Osteoblast (primary cell): ENCODE results near the gene LRRC37A. TPM values are rescaled to one million over a fixed set of nuclear protein-coding genes. Genes with fewer than 3 reads are reported as not detected.
A peak's percentile ranks its signal among the peaks of the same experiment; 100 is the strongest.
"Not testable (repeated sequence)": the region's sequence is repeated elsewhere in the genome, so short reads cannot be mapped to it uniquely, and the experiment has no call there.

Experiments
- DNase-seq: peaks from one replicate; pipeline ENCODE4 v3.0.0; 2011; ENCODE audit warnings: low spot score, mixed read lengths; ENCODE audit not compliant: insufficient read length; ENCODE audit errors: missing footprints
- H2AFZ ChIP-seq: 2 replicates; pipeline ENCODE4 v1.6.0; 2011; ENCODE audit warnings: mild to moderate bottlenecking, low read length
- H3K27ac ChIP-seq: 2 replicates; pipeline ENCODE4 v1.5.1; 2011; ENCODE audit warnings: mild to moderate bottlenecking, low read depth, low read length, moderate library complexity
- H3K27me3 ChIP-seq: 2 replicates; pipeline ENCODE4 v1.6.0; 2012; ENCODE audit warnings: mild to moderate bottlenecking, control low read depth, inconsistent platforms, low read length, moderate library complexity; ENCODE audit not compliant: insufficient read depth
- H3K36me3 ChIP-seq: 2 replicates; pipeline ENCODE4 v1.5.1; 2011; ENCODE audit warnings: mild to moderate bottlenecking, low read length, control low read depth, moderate library complexity; ENCODE audit not compliant: insufficient read depth
- H3K4me1 ChIP-seq: 2 replicates; pipeline ENCODE4 v1.5.1; 2011; ENCODE audit warnings: mild to moderate bottlenecking, low read length, control low read depth, moderate library complexity; ENCODE audit not compliant: insufficient read depth
- H3K4me2 ChIP-seq: 2 replicates; pipeline ENCODE4 v1.6.0; 2011; ENCODE audit warnings: mild to moderate bottlenecking, low read length; ENCODE audit not compliant: insufficient read depth
- H3K4me3 ChIP-seq: fragments of 200-600 bp; sonication (generic); 3 replicates; pipeline ENCODE4 v1.5.1; 2012; ENCODE audit warnings: mild to moderate bottlenecking, low read length, inconsistent platforms; ENCODE audit not compliant: insufficient read depth
- H3K79me2 ChIP-seq: 2 replicates; pipeline ENCODE4 v1.6.0; 2012; ENCODE audit warnings: mild to moderate bottlenecking, low read length, control low read depth, inconsistent platforms; ENCODE audit not compliant: insufficient read depth
- H3K9me3 ChIP-seq: 2 replicates; pipeline ENCODE4 v1.5.1; 2011; ENCODE audit warnings: low read depth, low read length, control low read depth
- H4K20me1 ChIP-seq: 2 replicates; pipeline ENCODE4 v1.6.0; 2012; ENCODE audit warnings: mild to moderate bottlenecking, low read length, control low read depth; ENCODE audit not compliant: insufficient read depth
- total RNA-seq: library from RNA; depleted of rRNA; stranded (reverse); fragments of >200 nt; gene quantifications from 2 replicates; pipeline ENCODE4 v1.2.3, GENCODE V29; 2012
- TF ChIP-seq, protein P1 (sequence below): IDR thresholded peaks from 2 replicates; pipeline ENCODE4 v1.5.1; 2011; ENCODE audit warnings: mild to moderate bottlenecking, low read depth, low read length, moderate library complexity; ENCODE audit errors: extremely low read depth

LRRC37A gene
- total RNA-seq, 1 donor = 6.2 TPM

DNA sequence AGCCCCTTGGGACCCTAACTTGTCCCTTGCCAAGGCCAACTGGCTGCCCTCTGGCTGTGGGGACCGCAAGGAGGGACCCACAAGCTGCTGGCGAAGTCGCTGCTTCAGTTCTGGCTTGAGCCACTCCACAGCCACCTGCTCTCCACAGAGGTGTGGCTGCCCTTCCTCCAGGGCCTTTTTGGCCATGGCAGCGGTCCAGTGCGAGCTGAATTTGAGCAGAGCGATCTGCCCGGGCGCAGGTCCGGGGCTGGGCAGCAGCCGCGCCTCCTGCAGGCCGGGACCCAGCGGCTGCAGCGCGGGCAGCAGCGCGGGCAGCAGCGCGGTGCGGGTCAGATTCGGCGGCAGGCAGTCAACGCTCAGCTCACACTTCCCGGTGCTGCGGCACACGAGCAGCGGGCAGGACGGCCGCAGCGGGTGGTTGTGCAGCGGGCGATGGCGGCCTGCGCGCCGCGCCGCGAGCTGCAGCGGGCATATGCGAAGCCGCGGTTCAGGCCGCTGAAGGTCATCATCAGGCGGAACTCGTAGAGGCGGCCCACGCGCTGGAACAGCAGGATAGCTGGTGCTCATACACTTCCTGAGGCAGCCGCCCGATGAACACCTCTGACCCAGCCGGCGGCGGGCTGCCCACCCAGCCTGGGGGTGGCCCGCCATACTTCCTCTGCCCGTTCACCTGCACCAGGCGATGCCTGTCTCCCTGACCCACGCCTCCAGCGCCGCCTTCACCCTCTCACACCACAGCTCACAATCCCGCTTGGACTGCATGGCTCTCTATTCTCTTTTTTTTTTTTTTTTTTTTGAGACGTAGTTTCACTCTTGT is 34.9 kb upstream of the LRRC37A start:
- H3K27me3 ChIP-seq, H3K36me3 ChIP-seq, H3K27ac ChIP-seq, H4K20me1 ChIP-seq, H3K79me2 ChIP-seq, H3K9me3 ChIP-seq, DNase-seq: not testable (repeated sequence)
- Histone ChIP-seq H2AFZ (peak overlapping the region; percentile 65), H3K4me2 (peak overlapping the region; percentile 74), H3K4me1 (peaks cover 11% of the 10 kb centered on the region), H3K4me3 (peak overlapping the region; percentile 61)
- TF ChIP-seq, protein P1, sequence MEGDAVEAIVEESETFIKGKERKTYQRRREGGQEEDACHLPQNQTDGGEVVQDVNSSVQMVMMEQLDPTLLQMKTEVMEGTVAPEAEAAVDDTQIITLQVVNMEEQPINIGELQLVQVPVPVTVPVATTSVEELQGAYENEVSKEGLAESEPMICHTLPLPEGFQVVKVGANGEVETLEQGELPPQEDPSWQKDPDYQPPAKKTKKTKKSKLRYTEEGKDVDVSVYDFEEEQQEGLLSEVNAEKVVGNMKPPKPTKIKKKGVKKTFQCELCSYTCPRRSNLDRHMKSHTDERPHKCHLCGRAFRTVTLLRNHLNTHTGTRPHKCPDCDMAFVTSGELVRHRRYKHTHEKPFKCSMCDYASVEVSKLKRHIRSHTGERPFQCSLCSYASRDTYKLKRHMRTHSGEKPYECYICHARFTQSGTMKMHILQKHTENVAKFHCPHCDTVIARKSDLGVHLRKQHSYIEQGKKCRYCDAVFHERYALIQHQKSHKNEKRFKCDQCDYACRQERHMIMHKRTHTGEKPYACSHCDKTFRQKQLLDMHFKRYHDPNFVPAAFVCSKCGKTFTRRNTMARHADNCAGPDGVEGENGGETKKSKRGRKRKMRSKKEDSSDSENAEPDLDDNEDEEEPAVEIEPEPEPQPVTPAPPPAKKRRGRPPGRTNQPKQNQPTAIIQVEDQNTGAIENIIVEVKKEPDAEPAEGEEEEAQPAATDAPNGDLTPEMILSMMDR = peak; percentile 8

DNA sequence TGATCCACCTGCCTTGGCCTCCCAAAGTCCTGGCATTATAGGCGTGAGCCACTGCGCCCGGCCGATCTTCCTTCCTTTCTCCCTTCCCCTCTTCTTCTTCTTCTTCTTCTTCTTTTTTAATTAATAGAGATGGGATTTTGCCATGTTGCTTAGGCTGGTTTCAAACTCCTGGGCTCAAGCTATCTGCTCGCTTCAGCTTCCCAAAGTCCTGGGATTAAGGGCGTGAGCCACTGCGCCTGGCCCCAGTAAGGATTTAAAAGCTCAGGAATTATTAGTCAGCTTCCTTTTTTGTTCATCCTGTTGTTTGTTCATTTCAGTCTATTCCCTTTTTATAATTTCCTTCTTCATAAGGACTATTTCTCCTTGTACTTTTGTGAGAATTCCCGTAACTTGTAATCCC is 32.7 kb upstream of the LRRC37A start:
- Histone ChIP-seq H3K4me3 (no peak overlapping the region), H3K36me3 (no peaks in the 10 kb centered on the region), H3K4me1 (peaks cover 22% of the 10 kb centered on the region), H3K79me2 (no peaks in the 10 kb centered on the region), H3K4me2 (no peak overlapping the region), H4K20me1 (no peaks in the 10 kb centered on the region), H3K27ac (no peak overlapping the region), H3K27me3 (peaks cover 4% of the 10 kb centered on the region), H2AFZ (no peak overlapping the region), H3K9me3 (no peaks in the 10 kb centered on the region)
- TF ChIP-seq, protein P1 = no peak
- DNase-seq = no peak

DNA sequence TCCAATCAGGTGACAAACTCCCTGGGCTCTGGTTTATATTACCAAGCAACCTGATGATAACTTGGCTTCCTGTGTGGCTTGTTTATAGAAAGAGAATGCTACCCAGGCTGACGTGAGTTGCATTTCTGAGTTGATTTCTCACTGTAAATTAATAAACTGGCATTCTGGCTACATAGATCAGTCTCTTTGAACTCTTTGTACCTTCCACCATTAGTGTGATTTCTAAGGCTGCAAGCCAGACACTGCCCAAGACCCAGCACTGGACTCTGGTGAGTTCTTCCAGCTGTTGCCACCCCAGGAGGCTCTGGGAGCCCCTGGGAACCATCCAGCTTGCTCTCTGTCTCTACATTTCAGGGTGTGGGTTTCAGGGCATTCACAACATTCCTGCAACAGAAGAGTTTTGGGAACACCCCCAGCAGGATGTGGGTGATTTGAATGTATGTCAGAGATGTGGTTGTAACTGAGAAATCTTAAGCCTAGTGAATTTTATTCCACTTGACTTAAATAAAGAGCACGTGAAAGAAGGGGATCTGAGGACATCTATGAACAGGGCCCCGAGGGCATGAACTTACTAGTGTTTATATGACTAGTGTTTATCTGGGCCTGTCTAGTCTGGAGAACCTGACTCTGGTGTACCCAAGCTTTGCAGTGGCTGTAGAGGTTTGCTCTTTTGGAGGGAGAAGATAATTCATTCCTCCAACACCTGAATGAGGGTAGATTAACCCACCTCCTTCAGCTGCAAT is 30.3 kb upstream of the LRRC37A start:
- H3K4me1 ChIP-seq = peaks cover 27% of the 10 kb centered on the region
- peak overlapping the region; percentile 41 for H3K27ac ChIP-seq
- peak; percentile 88 for DNase-seq
- no peak overlapping the region for H3K4me3 ChIP-seq
- no peaks in the 10 kb centered on the region for H3K9me3 ChIP-seq
- no peaks in the 10 kb centered on the region for H4K20me1 ChIP-seq
- TF ChIP-seq, protein P1 = no peak
- no peak overlapping the region for H2AFZ ChIP-seq
- peak overlapping the region; percentile 7 for H3K4me2 ChIP-seq
- H3K27me3 ChIP-seq = peaks cover 16% of the 10 kb centered on the region
- no peaks in the 10 kb centered on the region for H3K79me2 ChIP-seq
- no peaks in the 10 kb centered on the region for H3K36me3 ChIP-seq

DNA sequence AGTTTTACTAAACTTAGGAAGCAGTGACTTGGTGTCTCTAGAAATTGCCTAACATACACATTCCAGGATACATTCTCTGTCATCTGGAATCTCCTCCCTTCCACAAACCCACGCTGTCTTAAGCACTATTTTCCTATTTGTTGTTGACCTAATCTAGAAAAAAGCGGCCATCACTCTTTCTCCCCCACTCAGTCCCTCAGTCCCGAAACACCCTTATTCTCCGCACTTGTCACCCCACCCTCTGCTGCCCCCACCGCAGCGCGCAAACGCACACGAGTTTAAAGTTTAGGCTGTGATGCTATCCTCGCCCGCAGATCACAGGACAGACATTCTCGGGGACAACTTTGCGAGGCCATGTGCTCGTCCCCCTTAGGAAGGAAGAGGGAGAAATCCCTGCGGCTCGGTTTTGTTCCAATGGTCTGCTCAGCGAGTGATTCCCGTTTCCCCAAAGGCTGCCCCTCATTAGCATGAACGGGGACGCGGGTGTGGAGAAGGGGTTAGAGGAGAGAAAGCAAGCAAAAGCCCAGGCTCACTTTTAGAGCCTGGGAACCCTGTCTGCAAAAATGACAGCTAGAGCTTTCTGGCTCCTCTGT is 28.8 kb upstream of the LRRC37A start:
- H4K20me1 ChIP-seq, H3K36me3 ChIP-seq, H3K79me2 ChIP-seq, H3K9me3 ChIP-seq: not testable (repeated sequence)
- DNase-seq = peak; percentile 87
- Histone ChIP-seq H3K4me2 (peak overlapping the region; percentile 94), H3K27me3 (peaks cover 18% of the 10 kb centered on the region), H3K4me1 (peaks cover 27% of the 10 kb centered on the region), H3K27ac (peak overlapping the region; percentile 72), H2AFZ (peak overlapping the region; percentile 97), H3K4me3 (peak overlapping the region; percentile 87)
